ENCODE data around the gene FYN.

- TF ChIP-seq CTCF (optimal IDR thresholded peaks at IDR 0.05 in 1 of 3, IDR thresholded peaks at IDR 0.05 in 1 of 3, conservative IDR thresholded peaks at IDR 0.05 in 1 of 3; ENCODE audit: extremely low read depth in 1 of 3, insufficient read depth in 2 of 3, low read length in 3 of 3) (no peak), EZH2 (IDR thresholded peaks at IDR 0.05; ENCODE audit: low read length) (no peak)
Observed at GRCh38 chr6:111660531-111660930, 212.7 kb downstream of the FYN start.
